ENCODE data around the gene ZNF649. TPM values are rescaled to one million over a fixed set of nuclear protein-coding genes. Genes with fewer than 3 reads are reported as not detected.
A peak's percentile ranks its signal among the peaks of the same experiment; 100 is the strongest.

Gene ZNF649
- total and polyA plus RNA-seq, 11 donors: 2.7 to 11.9 (median 7.8) TPM

- TF ChIP-seq CTCF (IDR thresholded peaks at IDR 0.05) (no peak), POLR2A (IDR thresholded peaks at IDR 0.05) (no peak)
- intact Hi-C loops (cut with DNase I): loop anchor here in 1 of 10 donors (5.0 kb wide), 2 partner anchors 37 to 97 kb away; partner anchors contain the start of genes ZNF350 and ZNF613
- Histone ChIP-seq H3K27ac (no peak overlapping the region), H3K9me3 (peaks cover 0 to 94% (median 53%) of the 10 kb centered on the region in 12 donors), H3K27me3 (no peaks in the 10 kb centered on the region), H3K4me1 (peaks cover 0 to 13% (median 7%) of the 10 kb centered on the region in 12 donors), H3K4me3 (no peak overlapping the region), H3K36me3 (peaks cover 9 to 61% (median 51%) of the 10 kb centered on the region in 9 donors)
- DNase-seq: no peak
- ATAC-seq: no peak
Measured at GRCh38 chr19:51889934-51890333, 14.9 kb downstream of the ZNF649 start.

DNA sequence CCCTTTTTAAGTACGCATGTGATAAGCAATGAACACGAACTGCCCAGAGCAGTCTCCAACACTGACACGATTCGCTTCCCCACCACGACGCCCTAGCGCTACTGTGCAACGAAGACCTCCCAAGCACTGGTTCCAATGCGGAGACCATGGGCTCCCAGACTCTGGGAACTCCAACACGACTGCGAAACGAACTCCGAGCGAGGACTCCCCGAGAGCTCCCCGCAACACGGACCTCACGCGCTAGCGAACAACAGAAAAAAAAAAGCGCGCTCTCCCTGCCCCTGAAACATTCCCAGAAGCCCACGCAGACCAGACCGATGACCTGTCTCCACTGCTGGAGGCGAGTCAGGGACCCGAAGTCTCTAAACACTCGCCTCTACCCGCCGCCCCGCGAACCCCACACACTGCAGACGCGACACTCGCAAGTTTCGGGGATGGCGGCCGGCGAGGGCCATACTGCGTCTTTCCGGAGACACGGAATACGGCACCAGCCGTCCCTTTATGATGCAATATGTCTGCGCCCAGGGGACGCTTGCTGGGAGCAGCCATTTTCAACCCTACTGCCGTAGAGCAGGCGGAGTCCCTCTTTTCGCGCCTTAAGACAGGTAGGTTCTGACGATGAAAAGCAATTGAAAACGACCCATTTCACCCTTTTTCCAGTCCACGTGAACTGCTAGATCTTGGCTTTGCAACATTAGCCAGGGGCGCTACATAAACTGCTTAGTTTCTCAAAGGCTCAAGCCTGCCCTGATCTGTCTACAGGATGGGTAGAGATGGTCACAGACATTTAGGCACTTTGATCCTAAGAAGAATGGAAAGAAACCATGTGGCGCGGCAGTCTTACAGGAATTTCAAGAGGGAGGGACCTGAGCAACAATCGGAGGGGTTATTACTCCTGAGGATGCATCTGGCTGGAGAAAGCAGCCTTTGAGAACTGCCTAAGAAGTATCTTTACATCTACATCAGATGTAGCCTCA lies 17.0 kb downstream of the ZNF649 start, which contains the start of gene ZNF577:
Gene ZNF577, minus strand, starts transcription at position 430 of the 977 bp plus-strand sequence. CDS start 7,569 bp downstream, outside the sequence.
- Histone ChIP-seq H3K27me3 (no peaks in the 10 kb centered on the region), H3K9me3 (peaks cover 0 to 76% (median 39%) of the 10 kb centered on the region in 12 donors), H3K27ac (peak within 1 kb of the TSS; percentile 51 to 89 (median 77)), H3K36me3 (peaks cover 8 to 40% (median 30%) of the 10 kb centered on the region in 9 donors), H3K4me3 (peak within 1 kb of the TSS; percentile 51 to 84 (median 74)), H3K4me1 (peaks cover 0 to 13% (median 7%) of the 10 kb centered on the region in 12 donors)
- ATAC-seq (peak; percentile 98 to 99 (median 99)), DNase-seq (peak; percentile 94 to 97 (median 94))
- WGBS, 4 donors: 1 to 5% (median 3%) methylated on average over 36 to 56 of the region's 56 CpGs
- no peak for TF ChIP-seq CTCF (IDR thresholded peaks at IDR 0.05)
- no peak for TF ChIP-seq POLR2A (IDR thresholded peaks at IDR 0.05)
- intact Hi-C loops (cut with DNase I): loop anchor here in 1 of 10 donors (5.0 kb wide), 2 partner anchors 39 to 99 kb away; partner anchors contain the start of genes ZNF350 and ZNF613

DNA sequence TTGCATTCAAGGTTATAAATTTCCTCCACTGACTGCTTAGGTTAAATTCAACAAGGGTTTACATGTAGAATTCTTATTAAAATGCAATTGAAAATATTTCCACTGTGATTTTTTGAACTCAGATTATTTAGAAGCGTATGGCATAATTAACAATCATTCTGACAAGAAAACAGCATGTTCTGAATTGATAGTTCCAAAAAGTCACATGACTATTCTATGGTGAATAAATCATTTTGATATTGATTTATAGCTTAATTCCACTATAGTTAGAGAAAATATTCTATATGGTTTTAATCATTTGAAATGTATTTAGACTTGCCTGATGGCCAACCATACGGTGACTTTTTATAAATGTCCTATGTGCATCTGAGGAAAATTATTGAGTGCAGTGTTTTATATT lies 20.1 kb downstream of the ZNF649 start:
- TF ChIP-seq CTCF (IDR thresholded peaks at IDR 0.05) (no peak), POLR2A (IDR thresholded peaks at IDR 0.05) (no peak)
- peaks cover 0 to 22% (median 13%) of the 10 kb centered on the region in 9 donors for H3K36me3 ChIP-seq
- WGBS, 4 donors: 95 to 97% (median 96%) methylated on average over 2 of the region's 2 CpGs
- peaks cover 0 to 65% (median 9%) of the 10 kb centered on the region in 12 donors for H3K9me3 ChIP-seq
- ATAC-seq: no peak
- H3K4me1 ChIP-seq: peaks cover 0 to 13% (median 7%) of the 10 kb centered on the region in 12 donors
- no peak overlapping the region for H3K4me3 ChIP-seq
- intact Hi-C loops (cut with DNase I): loop anchor here in 1 of 10 donors (5.0 kb wide), 2 partner anchors 43 to 103 kb away; partner anchors contain the start of genes ZNF350 and ZNF613
- no peak for DNase-seq
- H3K27me3 ChIP-seq: no peaks in the 10 kb centered on the region
- no peak overlapping the region for H3K27ac ChIP-seq

GRCh38 chr19:51882518-51882917 lies 22.3 kb downstream of the ZNF649 start:
- intact Hi-C loops (cut with DNase I): no loop called here
- no peak overlapping the region for H3K27ac ChIP-seq
- no peak overlapping the region for H3K4me3 ChIP-seq
- WGBS, 4 donors: 94 to 99% (median 97%) methylated on average over 3 of the region's 3 CpGs
- peaks cover 0 to 67% (median 0%) of the 10 kb centered on the region in 12 donors for H3K9me3 ChIP-seq
- H3K27me3 ChIP-seq: no peaks in the 10 kb centered on the region
- no peak for TF ChIP-seq POLR2A (IDR thresholded peaks at IDR 0.05)
- no peak for TF ChIP-seq CTCF (IDR thresholded peaks at IDR 0.05)
- H3K36me3 ChIP-seq: peaks cover 2 to 35% (median 30%) of the 10 kb centered on the region in 9 donors
- ATAC-seq: no peak
- no peak for DNase-seq
- peaks cover 0 to 9% (median 7%) of the 10 kb centered on the region in 12 donors for H3K4me1 ChIP-seq

Data from heart left ventricle (tissue), 16 donors.